Stomach (tissue), 9 donors: ENCODE measurements around the gene WWOX. TPM values are rescaled to one million over a fixed set of nuclear protein-coding genes. Genes with fewer than 3 reads are reported as not detected.

Experiments used
- DNase-seq, 2 donors: peaks; one replicate each; pipeline versions ENCODE4 v3.0.0 to v3.0.0-alpha.2; 2013 to 2019
- H3K27ac ChIP-seq, 5 donors: fragments of 200-600 bp in 4 of 5; sonication (generic) in 4 of 5; one replicate each; pipeline ENCODE4 v1.5.1; 2013 to 2019; ENCODE audit warnings: mild to moderate bottlenecking in 1 of 5, moderate library complexity in 1 of 5
- H3K27me3 ChIP-seq, 3 donors: fragments of 200-600 bp; sonication (generic); one replicate each; pipeline ENCODE4 v1.5.1; 2017 to 2019; ENCODE audit warnings: mixed run types in 1 of 3
- H3K36me3 ChIP-seq, 4 donors: fragments of 200-600 bp; sonication (generic); 1 replicate in 3 of 4; 2 replicates in 1 of 4; pipeline ENCODE4 v1.5.1; 2016 to 2019
- H3K4me1 ChIP-seq, 4 donors: fragments of 200-600 bp; sonication (generic); one replicate each; pipeline ENCODE4 v1.5.1; 2016 to 2019
- H3K4me3 ChIP-seq, 4 donors: fragments of 200-600 bp; sonication (generic) in 3 of 4; one replicate each; pipeline ENCODE4 v1.5.1; 2016 to 2019; ENCODE audit warnings: mild to moderate bottlenecking in 1 of 4
- H3K9me3 ChIP-seq, 4 donors: fragments of 200-600 bp; sonication (generic); one replicate each; pipeline ENCODE4 v1.5.1; 2016 to 2019
- EP300 ChIP-seq: sonication (generic); formaldehyde crosslinking; IDR thresholded peaks from one replicate; pipeline ENCODE4 v1.6.1; 2017; ENCODE audit warnings: antibody characterized with exemption
- POLR2A ChIP-seq, 4 donors: fragments of 450-650 bp; IDR thresholded peaks; one replicate each; pipeline ENCODE4 v1.6.1; 2016; ENCODE audit warnings: antibody characterized with exemption in 4 of 4, control low read depth in 2 of 4, mild to moderate bottlenecking in 1 of 4, moderate library complexity in 1 of 4
- POLR2AphosphoS5 ChIP-seq, 3 donors: sonication (generic); formaldehyde crosslinking; IDR thresholded peaks; one replicate each; pipeline ENCODE4 v1.6.1; 2016; ENCODE audit warnings: antibody characterized with exemption in 3 of 3
- WGBS, 5 donors: extraction: QIAGEN DNeasy Blood & Tissue Kit in 3 of 5; methylation state at CpG; one replicate each; pipeline versions ENCODE4 v1.1.5 to v1.1.7; 2013 to 2018; 5-methylcytosine and 5-hydroxymethylcytosine counted together
- intact Hi-C: fragments of 100-400 bp; cut with DNase I; formaldehyde crosslinking; loops from one replicate; pipeline ENCODE4 v1.15.1; 2023; ENCODE audit warnings: low total_unique reads
- polyA plus RNA-seq, 3 donors: library from polyadenylated mRNA; stranded (reverse); fragments of 200-250 nt; gene quantifications; one replicate each; pipeline ENCODE4 v1.2.3, GENCODE V29; 2013
- total RNA-seq, 5 donors: library from RNA; depleted of rRNA; stranded (reverse); fragments of >200 nt; gene quantifications; one replicate each; pipeline versions ENCODE4 v1.1.0 to v1.2.3, GENCODE V29; 2014 to 2016
- TF ChIP-seq, protein P1 (sequence below), 7 experiments: fragments of 450-650 bp in 4 of 7; fragments of 200-600 bp in 3 of 7; sonication (generic) in 3 of 7; IDR thresholded peaks; one replicate each; pipeline ENCODE4 v1.5.1; 2016 to 2019; ENCODE audit warnings: antibody characterized with exemption in 7 of 7, control low read depth in 2 of 7, mild to moderate bottlenecking in 1 of 7
- donor health status: healthy with polysubstance abuse.
- donor health status: Bipolar disorder and iron deficiency.
- donor health status: healthy.

The WWOX gene
- total and polyA plus RNA-seq, 8 donors, result 7.7 to 129 (median 48.7) TPM

DNA sequence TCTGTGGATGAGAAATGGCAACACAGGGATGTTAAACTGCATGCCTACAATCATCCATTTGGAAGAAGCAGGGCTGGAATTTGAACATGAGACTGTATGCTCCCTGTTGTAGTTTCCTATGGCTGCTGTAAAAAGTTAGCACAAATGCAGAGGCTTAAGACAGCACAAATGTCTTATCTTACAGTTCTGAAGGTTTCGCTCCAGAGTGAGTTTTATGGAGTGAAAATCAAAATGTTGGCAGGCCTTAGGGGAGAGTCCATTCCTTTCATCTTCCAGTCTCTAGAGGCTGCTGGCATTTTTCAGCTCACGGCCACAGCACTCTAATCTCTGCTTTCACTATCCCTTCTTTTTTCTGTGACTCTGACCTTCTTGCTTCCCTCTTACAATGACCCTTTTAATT lies 660.1 kb downstream of the WWOX start:
- Histone ChIP-seq H3K4me1 (peaks cover 0 to 9% (median 0%) of the 10 kb centered on the region in 4 donors), H3K4me3 (no peak overlapping the region), H3K9me3 (no peaks in the 10 kb centered on the region), H3K27ac (no peak overlapping the region), H3K27me3 (no peaks in the 10 kb centered on the region), H3K36me3 (no peaks in the 10 kb centered on the region)
- intact Hi-C loops, result no loop called here
- DNase-seq, result no peak
- TF ChIP-seq, protein P1, sequence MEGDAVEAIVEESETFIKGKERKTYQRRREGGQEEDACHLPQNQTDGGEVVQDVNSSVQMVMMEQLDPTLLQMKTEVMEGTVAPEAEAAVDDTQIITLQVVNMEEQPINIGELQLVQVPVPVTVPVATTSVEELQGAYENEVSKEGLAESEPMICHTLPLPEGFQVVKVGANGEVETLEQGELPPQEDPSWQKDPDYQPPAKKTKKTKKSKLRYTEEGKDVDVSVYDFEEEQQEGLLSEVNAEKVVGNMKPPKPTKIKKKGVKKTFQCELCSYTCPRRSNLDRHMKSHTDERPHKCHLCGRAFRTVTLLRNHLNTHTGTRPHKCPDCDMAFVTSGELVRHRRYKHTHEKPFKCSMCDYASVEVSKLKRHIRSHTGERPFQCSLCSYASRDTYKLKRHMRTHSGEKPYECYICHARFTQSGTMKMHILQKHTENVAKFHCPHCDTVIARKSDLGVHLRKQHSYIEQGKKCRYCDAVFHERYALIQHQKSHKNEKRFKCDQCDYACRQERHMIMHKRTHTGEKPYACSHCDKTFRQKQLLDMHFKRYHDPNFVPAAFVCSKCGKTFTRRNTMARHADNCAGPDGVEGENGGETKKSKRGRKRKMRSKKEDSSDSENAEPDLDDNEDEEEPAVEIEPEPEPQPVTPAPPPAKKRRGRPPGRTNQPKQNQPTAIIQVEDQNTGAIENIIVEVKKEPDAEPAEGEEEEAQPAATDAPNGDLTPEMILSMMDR (IDR thresholded peaks at IDR 0.05), result no peak
- TF ChIP-seq POLR2A (IDR thresholded peaks at IDR 0.05), result no peak
- no peak for TF ChIP-seq EP300
- no peak for TF ChIP-seq POLR2AphosphoS5 (IDR thresholded peaks at IDR 0.05)
- WGBS, 5 donors, result 72 to 93% (median 89%) methylated on average over 2 of the region's 2 CpGs

DNA sequence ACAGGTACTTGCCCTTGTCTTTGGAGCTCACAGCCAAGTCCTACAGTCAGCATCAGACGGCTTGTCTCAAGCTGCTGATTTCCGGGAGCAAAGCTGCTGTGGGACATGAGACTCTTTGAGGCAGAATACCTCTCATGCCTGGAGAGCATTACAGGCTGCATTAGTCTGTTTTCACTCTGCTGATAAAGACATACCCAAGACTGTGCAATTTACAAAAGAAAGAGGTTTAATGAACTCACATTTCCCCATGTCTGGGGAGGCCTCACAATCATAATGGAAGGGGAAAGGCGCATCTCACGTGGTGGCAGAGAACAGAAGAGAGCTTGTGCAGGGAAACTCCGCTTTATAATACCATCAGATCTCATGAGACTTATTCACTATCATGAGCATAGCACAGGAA lies 661.2 kb downstream of the WWOX start:
- no peaks in the 10 kb centered on the region for H3K27me3 ChIP-seq
- WGBS, 5 donors, result 88 to 96% (median 94%) methylated on average over 5 of the region's 5 CpGs
- intact Hi-C loops, result loop anchor here (10.0 kb wide), 1 partner anchor 256 kb away; no protein-coding TSS in a partner anchor
- TF ChIP-seq POLR2A (IDR thresholded peaks at IDR 0.05) (no peak), EP300 (no peak), POLR2AphosphoS5 (IDR thresholded peaks at IDR 0.05) (no peak)
- TF ChIP-seq, protein P1 (IDR thresholded peaks at IDR 0.05), result no peak
- H3K27ac ChIP-seq, result no peak overlapping the region
- H3K4me3 ChIP-seq, result no peak overlapping the region
- H3K4me1 ChIP-seq, result peaks cover 0 to 8% (median 0%) of the 10 kb centered on the region in 4 donors
- no peak for DNase-seq
- no peaks in the 10 kb centered on the region for H3K9me3 ChIP-seq
- no peaks in the 10 kb centered on the region for H3K36me3 ChIP-seq

DNA sequence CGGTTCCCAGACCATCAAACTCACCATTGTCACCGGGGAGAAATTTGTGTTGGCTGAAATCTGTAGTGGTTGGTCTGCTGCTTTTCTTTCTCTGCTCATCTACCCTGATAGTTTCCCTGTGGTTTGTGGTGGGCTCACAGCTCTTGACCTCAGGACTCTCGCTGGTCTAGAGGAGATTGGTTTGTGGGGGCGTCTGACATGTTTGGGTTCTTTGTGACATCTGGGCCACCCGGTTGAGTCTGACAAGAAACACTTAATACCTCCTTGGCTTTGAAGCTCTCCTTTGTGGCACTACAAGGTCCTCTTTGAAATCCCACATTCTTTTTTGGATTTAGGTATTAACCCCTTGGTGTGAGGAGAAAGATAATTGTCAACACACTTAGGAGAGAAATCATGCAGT lies 662.0 kb downstream of the WWOX start:
- TF ChIP-seq, protein P1 (IDR thresholded peaks at IDR 0.05), result no peak
- TF ChIP-seq EP300, result no peak
- TF ChIP-seq POLR2AphosphoS5 (IDR thresholded peaks at IDR 0.05), result no peak
- TF ChIP-seq POLR2A (IDR thresholded peaks at IDR 0.05), result no peak
- H3K4me3 ChIP-seq, result no peak overlapping the region
- H3K36me3 ChIP-seq, result no peaks in the 10 kb centered on the region
- no peaks in the 10 kb centered on the region for H3K9me3 ChIP-seq
- intact Hi-C loops, result loop anchor here (10.0 kb wide), 1 partner anchor 257 kb away; no protein-coding TSS in a partner anchor
- no peak for DNase-seq
- H3K27me3 ChIP-seq, result no peaks in the 10 kb centered on the region
- no peak overlapping the region for H3K27ac ChIP-seq
- H3K4me1 ChIP-seq, result no peaks in the 10 kb centered on the region
- WGBS, 5 donors, result 67 to 78% (median 71%) methylated on average over 5 of the region's 5 CpGs

DNA sequence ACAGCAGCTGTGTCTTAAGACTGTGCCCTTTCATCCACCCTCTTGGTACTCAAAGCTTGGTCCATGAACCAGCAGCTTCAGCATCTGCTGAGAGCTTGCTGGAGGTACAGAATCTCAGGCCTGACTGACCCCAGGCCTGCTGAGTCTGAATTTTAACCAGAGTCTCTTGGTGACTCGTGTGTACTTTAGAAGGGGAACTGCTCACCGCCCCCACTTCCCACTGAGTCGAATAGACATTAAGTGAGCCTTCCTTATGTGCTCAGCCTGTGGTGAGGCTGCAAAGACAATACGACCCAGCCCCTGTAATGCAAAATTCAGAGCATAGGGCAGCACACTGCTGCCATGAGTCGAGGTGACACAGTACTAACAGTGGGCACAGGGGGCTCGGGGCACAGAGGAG lies 662.8 kb downstream of the WWOX start:
- no peaks in the 10 kb centered on the region for H3K27me3 ChIP-seq
- intact Hi-C loops, result loop anchor here (10.0 kb wide), 1 partner anchor 257 kb away; no protein-coding TSS in a partner anchor
- no peak overlapping the region for H3K4me3 ChIP-seq
- H3K9me3 ChIP-seq, result no peaks in the 10 kb centered on the region
- H3K4me1 ChIP-seq, result no peaks in the 10 kb centered on the region
- no peaks in the 10 kb centered on the region for H3K36me3 ChIP-seq
- no peak for DNase-seq
- 63 to 80% (median 80%) methylated on average over 6 of the region's 6 CpGs for WGBS, 5 donors
- no peak overlapping the region for H3K27ac ChIP-seq
- TF ChIP-seq, protein P1 (IDR thresholded peaks at IDR 0.05), result no peak
- no peak for TF ChIP-seq EP300
- TF ChIP-seq POLR2A (IDR thresholded peaks at IDR 0.05), result no peak
- TF ChIP-seq POLR2AphosphoS5 (IDR thresholded peaks at IDR 0.05), result no peak
